ENCODE results near the gene DISP1. TPM values are rescaled to one million over a fixed set of nuclear protein-coding genes. Genes with fewer than 3 reads are reported as not detected.

DISP1 gene
- total and polyA plus RNA-seq, 10 of the 15 experiments (the other 5 are each of a cell fraction or from before 2014, with no cell fraction given), result 0.11 to 1.4 (median 0.72) TPM

DNA sequence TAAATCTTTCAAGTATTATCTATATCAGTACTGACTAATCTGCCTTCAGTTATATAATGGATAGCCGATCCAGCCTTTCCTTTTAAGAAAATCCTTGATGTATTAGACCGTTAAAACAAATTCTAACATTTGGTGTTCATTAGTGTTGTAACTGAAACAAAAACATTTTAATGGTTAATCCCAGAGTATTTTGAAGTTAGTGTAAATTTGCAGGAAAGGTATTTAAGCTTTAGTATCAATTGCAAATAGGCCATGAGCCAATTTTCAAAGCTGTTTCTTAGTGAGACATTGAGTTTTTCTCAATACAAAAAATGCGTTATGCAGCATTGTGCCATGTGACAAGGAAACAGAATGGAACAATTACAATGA lies 29.6 kb downstream of the DISP1 start:
- Histone ChIP-seq H3K4me1 (ENCODE audit: control insufficient read depth, insufficient read depth, low read length) (no peaks in the 10 kb centered on the region), H3K4me3 (no peak overlapping the region), H3K27ac (ENCODE audit: control insufficient read depth, insufficient read depth) (no peak overlapping the region), H3K27me3 (replicated peaks in 1 of 2; ENCODE audit: control insufficient read depth in 2 of 2, insufficient read depth in 2 of 2, low read length in 1 of 2) (no peaks in the 10 kb centered on the region), H2AFZ (ENCODE audit: control insufficient read depth, low read depth, low read length) (no peak overlapping the region), H3K9me3 (replicated peaks; ENCODE audit: control insufficient read depth, insufficient read depth, low read length) (no peaks in the 10 kb centered on the region), H4K20me1 (ENCODE audit: control insufficient read depth, insufficient read depth) (no peaks in the 10 kb centered on the region), H3K9ac (ENCODE audit: control insufficient read depth, insufficient read depth, low read length) (no peak overlapping the region), H3K4me2 (ENCODE audit: control insufficient read depth, insufficient read depth) (no peak overlapping the region), H3K79me2 (ENCODE audit: control insufficient read depth, insufficient read depth, low read length) (no peaks in the 10 kb centered on the region), H3K36me3 (ENCODE audit: control insufficient read depth in 2 of 2, insufficient read depth in 2 of 2, low read length in 1 of 2) (no peaks in the 10 kb centered on the region)
- DNase-seq (ENCODE audit: low read depth, low spot score) (no peak), ATAC-seq (no peak), FAIRE-seq (no peak)
- ChIA-PET POLR2A (no interaction called here), RAD21 (ENCODE audit: unreplicated experiment) (no interaction called here), CTCF (no interaction called here), SMC1A (ENCODE audit: uncharacterized antibody, unreplicated experiment) (no interaction called here)
- BruUV-seq (replicated peaks), result no TSS peak
- intact Hi-C loops (cut with micrococcal nuclease; ENCODE audit: unreplicated experiment), result no loop called here
- TF ChIP-seq ELK1 (IDR thresholded peaks at IDR 0.05; ENCODE audit: low read depth, low read length), result no peak
- no peak for TF ChIP-seq HDGF (IDR thresholded peaks at IDR 0.05)
- no peak for TF ChIP-seq PBX3 (IDR thresholded peaks at IDR 0.05; ENCODE audit: insufficient replicate concordance, low read depth, low read length)
- TF ChIP-seq CHD1 (IDR thresholded peaks at IDR 0.05; ENCODE audit: low read depth, low read length), result no peak
- no peak for TF ChIP-seq ZNF384 (IDR thresholded peaks at IDR 0.05; ENCODE audit: borderline replicate concordance, low read depth, low read length)
- TF ChIP-seq EGR1 (IDR thresholded peaks at IDR 0.05; ENCODE audit: borderline replicate concordance in 1 of 2, low read depth in 2 of 2, low read length in 2 of 2), result no peak
- no peak for TF ChIP-seq IKZF2 (IDR thresholded peaks at IDR 0.05)
- TF ChIP-seq ZNF217 (IDR thresholded peaks at IDR 0.05), result no peak
- no peak for TF ChIP-seq E2F4 (IDR thresholded peaks at IDR 0.05; ENCODE audit: low read depth, low read length)
- TF ChIP-seq, protein P1, sequence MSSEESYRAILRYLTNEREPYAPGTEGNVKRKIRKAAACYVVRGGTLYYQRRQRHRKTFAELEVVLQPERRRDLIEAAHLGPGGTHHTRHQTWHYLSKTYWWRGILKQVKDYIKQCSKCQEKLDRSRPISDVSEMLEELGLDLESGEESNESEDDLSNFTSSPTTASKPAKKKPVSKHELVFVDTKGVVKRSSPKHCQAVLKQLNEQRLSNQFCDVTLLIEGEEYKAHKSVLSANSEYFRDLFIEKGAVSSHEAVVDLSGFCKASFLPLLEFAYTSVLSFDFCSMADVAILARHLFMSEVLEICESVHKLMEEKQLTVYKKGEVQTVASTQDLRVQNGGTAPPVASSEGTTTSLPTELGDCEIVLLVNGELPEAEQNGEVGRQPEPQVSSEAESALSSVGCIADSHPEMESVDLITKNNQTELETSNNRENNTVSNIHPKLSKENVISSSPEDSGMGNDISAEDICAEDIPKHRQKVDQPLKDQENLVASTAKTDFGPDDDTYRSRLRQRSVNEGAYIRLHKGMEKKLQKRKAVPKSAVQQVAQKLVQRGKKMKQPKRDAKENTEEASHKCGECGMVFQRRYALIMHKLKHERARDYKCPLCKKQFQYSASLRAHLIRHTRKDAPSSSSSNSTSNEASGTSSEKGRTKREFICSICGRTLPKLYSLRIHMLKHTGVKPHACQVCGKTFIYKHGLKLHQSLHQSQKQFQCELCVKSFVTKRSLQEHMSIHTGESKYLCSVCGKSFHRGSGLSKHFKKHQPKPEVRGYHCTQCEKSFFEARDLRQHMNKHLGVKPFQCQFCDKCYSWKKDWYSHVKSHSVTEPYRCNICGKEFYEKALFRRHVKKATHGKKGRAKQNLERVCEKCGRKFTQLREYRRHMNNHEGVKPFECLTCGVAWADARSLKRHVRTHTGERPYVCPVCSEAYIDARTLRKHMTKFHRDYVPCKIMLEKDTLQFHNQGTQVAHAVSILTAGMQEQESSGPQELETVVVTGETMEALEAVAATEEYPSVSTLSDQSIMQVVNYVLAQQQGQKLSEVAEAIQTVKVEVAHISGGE (CRISPR knock-in tag; IDR thresholded peaks at IDR 0.05), result no peak
- TF ChIP-seq PAX8 (IDR thresholded peaks at IDR 0.05), result no peak
- no peak for TF ChIP-seq IRF4 (IDR thresholded peaks at IDR 0.05; ENCODE audit: low read depth, low read length)
- TF ChIP-seq RBBP5 (conservative IDR thresholded peaks at IDR 0.05), result no peak
- no peak for TF ChIP-seq NFIC (IDR thresholded peaks at IDR 0.05; ENCODE audit: low read depth, low read length)
- no peak for TF ChIP-seq MEF2A (IDR thresholded peaks at IDR 0.05; ENCODE audit: insufficient read depth, low read depth, low read length)
- WGBS (ENCODE audit: insufficient coverage, insufficient replicate concordance, low lambda C conversion rate, missing lambda C conversion rate), result 92% methylated on average over 3 of the region's 3 CpGs
- in situ Hi-C loops (cut with MboI), result no loop called here

Measured in GM12878 (cell line).